Stimulated activated CD8-positive, alpha-beta memory T cell treated with anti-CD3 and anti-CD28 coated beads, Interleukin-4, amount 100 ng/mL, for 48 hours (primary cell): Measurements from ENCODE around the gene HOTAIR.

Experiments used
- DNase-seq: peaks from one replicate; pipeline ENCODE4 v3.0.0-alpha.2; 2020

HOTAIR gene

GRCh38 chr12:53974084-53975063, at the start of gene HOTAIR:
Gene HOTAIR, minus strand, starts transcription at chr12:53974954.
- no peak for DNase-seq

GRCh38 chr12:54024127-54024526, 49.4 kb upstream of the HOTAIR start:
- DNase-seq, result no peak

DNA sequence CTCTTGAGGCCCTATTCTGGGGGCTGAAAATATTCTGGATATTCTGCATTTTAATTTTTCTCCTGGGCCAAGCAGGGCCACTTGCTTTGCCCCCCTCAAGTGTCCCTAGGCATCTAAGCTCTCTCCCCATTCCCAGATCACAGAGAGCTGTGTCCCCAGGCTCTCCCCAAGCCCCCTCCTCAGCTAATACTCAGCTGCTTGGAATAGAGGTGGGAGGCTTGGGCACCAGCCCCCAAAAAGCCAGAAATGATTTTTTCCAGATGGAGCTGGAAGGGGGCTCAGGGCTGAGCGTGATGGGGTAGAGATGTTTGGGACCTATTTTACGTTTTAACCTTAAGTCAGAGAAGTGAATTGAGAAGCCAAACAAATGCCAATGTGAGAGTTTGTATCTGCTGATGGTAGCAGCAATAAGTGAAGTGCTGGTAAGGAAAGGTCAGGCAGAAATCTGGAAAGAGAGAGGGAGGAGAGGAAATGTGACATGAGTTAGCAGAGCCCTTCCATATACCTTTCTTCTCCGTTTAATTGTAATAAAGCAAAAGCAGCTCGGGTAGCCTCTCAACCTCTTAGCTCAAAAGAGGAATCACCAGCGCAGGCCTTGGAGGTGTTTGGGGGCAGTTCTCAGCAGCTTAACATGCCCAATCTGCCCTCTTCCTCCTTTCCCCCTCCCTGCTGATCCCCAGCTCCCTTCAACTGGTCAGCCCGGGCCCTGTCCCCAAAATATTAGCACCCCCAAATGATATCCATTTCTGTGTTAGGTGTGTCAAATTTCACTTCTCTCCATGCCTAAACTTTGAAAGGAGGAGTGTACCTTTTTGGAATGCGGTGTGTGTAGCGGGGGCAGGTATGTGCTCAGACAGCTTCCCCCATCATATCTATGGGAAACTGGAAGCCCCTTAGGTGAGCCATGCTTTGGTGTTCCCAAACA, 48.5 kb upstream of the HOTAIR start:
- no peak for DNase-seq

- DNase-seq, result no peak
These were observed 46.8 kb upstream of the HOTAIR start for GRCh38 chr12:54021432-54022013.

- DNase-seq, result no peak
These were observed 46.0 kb upstream of the HOTAIR start for GRCh38 chr12:54020591-54021405.

DNA sequence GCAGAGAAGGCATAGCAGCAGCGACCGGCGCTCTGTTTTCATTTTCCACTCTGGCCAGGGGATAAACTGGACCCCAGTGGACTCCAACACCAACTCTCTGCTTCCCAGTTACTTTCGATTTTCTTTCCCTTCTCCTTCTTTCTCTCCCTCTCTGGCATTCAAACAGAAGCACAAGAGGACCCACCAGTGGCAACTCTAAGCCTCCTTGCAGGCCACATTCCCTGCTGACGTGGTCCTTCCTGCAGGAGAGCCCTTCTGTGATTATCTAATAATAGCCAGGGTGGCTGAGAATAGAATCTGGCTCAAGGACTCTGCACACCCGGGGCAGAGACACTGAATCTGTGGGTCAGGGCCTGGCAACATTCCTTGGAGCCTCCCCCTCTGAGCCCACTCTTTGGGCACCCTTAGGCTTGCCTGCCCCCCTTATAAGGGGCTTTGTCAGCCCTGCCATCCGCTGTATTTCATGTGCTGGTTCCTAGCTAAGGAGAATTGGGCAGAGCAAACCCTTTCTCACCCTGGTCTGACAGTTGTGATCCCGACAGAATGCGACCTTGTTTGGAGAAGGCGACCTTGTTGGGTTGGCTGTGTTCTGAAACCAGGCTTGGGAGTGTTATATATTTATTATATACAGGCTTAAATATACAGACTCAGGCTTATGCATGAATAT, 45.3 kb upstream of the HOTAIR start:
- DNase-seq, result no peak

GRCh38 chr12:54019091-54019811, 44.5 kb upstream of the HOTAIR start:
- DNase-seq, result no peak

DNA sequence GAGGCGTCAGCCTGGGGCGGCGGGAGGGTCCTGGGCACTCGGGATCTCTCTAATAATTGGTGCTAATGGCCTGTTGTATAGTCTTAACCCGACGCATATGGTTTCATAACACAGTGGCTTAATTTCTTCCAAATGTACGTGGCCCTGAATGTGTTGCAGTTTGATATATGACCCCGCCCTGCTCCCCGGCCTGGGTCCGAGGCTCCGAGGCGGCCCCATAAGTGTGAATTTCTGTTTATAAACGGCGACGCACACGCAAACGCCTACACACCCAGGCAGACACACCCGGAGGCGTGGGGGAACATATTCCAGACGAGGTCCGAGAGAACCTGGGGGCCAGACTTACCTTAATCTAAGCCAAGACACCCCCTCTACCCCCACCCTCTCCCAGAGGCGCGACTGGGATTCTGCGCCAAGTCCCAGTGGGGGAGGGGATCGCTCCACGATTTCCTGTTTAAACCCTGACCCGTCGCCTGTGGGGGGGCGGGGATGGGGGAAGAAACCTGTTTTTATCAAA, 43.8 kb upstream of the HOTAIR start:
- no peak for DNase-seq

- peak; percentile 81 for DNase-seq
These were observed 43.2 kb upstream of the HOTAIR start for GRCh38 chr12:54017878-54018467.

DNA sequence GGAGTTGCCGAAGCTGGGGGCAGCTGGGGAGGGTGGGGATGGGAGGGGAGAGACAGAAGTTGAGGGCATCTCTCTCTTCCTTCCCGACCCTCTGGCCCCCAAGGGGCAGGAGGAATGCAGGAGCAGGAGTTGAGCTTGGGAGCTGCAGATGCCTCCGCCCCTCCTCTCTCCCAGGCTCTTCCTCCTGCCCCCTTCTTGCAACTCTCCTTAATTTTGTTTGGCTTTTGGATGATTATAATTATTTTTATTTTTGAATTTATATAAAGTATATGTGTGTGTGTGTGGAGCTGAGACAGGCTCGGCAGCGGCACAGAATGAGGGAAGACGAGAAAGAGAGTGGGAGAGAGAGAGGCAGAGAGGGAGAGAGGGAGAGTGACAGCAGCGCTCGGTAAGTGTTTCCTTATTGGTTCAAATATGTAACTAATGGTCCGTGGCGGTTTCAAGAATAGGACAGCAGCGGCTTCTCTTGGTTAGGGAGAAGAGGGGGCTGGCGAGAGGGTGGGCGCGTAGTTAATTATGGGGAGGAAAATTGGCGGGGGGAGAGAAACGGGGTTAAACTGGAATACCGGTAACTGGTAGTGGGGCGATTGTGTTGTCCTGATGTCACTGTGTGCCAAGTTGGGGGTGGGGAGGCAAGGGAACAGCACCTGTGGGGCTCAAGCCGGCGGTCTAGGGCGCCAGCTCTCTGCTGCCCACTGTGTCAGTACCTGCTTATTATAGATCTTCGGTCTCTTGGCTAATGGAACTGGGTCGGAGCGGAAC, 42.5 kb upstream of the HOTAIR start:
- no peak for DNase-seq

GRCh38 chr12:54016478-54016964, 41.8 kb upstream of the HOTAIR start:
- DNase-seq, result no peak

DNA sequence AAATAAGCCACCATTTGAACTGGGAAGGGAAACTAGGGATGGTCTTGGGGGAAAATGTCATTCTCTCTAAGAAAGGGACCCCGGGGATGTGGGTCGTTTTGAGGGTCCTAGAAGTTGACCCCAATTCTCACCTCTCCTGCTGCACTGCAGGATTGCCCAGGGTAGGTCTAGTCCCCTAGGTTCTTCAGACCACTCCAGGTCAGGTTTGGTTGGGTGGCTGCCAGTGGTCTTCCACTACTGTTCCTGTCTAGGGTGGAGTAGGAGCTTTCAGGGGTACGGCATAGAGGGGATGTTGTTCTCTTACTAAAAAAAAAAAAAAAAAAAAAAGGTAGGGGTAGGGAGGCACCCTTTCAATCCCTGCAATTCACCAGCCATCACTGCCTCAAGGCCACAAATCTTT, 41.3 kb upstream of the HOTAIR start:
- no peak for DNase-seq

DNA sequence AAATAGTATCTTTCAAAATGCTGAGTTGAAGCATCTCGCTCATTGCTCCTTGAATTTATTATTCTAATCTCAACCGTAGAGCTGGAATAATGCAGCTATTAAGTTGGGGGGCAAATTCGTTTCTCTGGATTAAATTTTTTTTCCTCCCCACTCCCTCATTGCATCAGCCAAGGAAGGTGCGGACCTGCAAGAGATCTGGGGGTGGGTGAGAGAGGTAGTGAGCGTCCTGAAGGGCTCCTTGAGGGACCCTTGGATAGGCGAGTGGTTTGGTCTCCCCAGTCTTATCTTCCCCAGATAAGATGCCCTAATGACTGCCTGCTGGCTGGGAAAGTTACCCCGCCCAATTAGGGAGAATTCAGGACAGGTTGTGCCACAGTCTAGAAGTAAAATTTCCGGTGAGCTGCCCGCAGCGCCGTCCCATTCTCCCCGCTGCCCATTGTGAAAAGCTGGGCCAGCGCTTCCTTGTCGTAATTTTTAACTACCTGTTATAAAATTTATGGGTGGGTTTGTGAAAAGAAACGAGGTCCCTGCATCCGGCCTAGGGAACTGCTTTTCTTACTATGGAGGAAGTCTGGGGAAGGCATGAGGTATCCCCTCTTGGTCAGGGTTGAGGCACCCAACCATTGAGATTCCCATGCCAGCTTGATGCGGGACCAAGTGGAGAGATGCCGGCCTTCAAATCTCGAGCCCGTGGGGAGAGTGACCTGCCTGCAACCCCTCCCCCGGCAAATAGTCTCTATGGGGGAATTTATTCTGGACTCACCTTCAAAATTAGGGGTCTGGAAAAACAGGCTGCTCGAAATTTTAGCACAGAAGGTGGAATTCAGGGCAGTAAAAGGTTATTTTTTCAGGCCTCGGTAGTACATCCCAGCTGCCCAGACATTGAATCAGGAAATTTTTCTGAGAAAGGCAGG, 40.5 kb upstream of the HOTAIR start:
- no peak for DNase-seq

GRCh38 chr12:54014377-54015017, 39.7 kb upstream of the HOTAIR start:
- DNase-seq, result no peak

GRCh38 chr12:54012631-54013409, 38.1 kb upstream of the HOTAIR start:
- no peak for DNase-seq

DNA sequence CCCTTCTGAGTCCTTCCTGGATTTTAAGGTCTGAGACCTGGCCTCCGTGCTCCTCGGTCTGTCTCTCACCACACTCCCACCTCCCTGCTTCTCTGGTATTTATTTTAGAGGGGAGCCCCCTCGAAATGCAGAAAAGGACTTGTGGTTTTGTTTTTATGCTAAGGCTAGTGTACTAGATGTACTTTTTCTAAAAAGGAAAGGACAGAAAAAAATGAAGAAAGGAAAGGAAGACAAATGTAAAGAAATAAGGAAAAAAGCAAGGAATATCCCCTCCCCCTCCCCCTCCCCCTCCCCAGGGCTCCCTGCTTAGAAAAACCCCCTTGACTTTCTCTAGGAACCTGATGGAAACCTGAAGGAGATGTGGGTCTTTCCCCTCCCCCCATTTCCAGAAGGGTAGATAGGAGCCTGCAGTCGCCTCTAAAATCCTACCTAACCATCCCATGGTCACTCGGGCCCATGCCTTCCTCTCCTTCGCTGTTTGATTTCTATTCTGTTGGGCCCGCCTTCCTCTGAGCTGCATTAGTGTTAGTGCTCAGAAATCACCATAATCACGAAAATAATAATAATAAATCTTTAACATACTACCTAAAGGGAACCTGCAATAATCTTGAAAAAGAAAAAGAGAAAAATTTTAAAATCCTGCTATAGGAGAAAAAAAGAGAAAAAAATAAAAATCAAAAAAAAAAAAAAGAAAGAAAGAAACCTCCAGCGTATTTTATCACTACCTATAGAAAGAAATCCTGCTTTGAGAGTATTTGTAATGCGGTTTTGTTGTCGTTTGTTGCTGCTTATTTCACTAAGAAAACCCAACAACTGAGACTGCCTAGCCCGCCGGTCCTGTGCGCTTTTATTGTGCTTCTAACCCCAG, 37.1 kb upstream of the HOTAIR start:
- DNase-seq, result no peak
